Neural cell (in vitro differentiated cells): ENCODE data around the gene BCAS1. TPM values are rescaled to one million over a fixed set of nuclear protein-coding genes. Genes with fewer than 3 reads are reported as not detected.

Experiments used
- H2AFZ ChIP-seq: fragments of 200-600, 300-800 bp; sonication (generic), shearing (Covaris generic); 2 replicates; pipeline ENCODE4 v1.6.0; 2014; ENCODE audit warnings: low read depth, mild to moderate bottlenecking, antibody characterized with exemption, low read length, moderate library complexity
- H3F3A ChIP-seq: fragments of 200-600 bp; shearing (Covaris generic); 2 replicates; pipeline ENCODE4 v1.6.1; 2016; ENCODE audit warnings: mild to moderate bottlenecking, moderate library complexity, mixed read lengths, antibody characterized with exemption, low read length; ENCODE audit not compliant: insufficient read depth, poor library complexity, severe bottlenecking
- H3K27ac ChIP-seq: fragments of 200-600, 300-800 bp; sonication (generic), shearing (Covaris generic); 2 replicates; pipeline ENCODE4 v1.5.1; 2014; ENCODE audit warnings: mild to moderate bottlenecking, low read length, moderate library complexity
- H3K27me3 ChIP-seq: fragments of 300-800, 200-600 bp; sonication (generic), shearing (Covaris generic); 2 replicates; pipeline ENCODE4 v1.6.0; 2014; ENCODE audit warnings: mild to moderate bottlenecking, low read depth, low read length, moderate library complexity; ENCODE audit not compliant: insufficient read depth
- H3K36me3 ChIP-seq: fragments of 300-800, 200-600 bp; sonication (generic), shearing (Covaris generic); 2 replicates; pipeline ENCODE4 v1.5.1; 2014; ENCODE audit warnings: mild to moderate bottlenecking, antibody characterized with exemption, low read length, moderate library complexity; ENCODE audit not compliant: insufficient read depth
- H3K4me2 ChIP-seq: fragments of 300-800, 200-600 bp; sonication (generic), shearing (Covaris generic); 2 replicates; pipeline ENCODE4 v1.6.0; 2014; ENCODE audit warnings: mild to moderate bottlenecking, low read length
- H3K4me3 ChIP-seq: fragments of 300-800, 200-600 bp; sonication (generic), shearing (Covaris generic); 2 replicates; pipeline ENCODE4 v1.5.1; 2014; ENCODE audit warnings: mild to moderate bottlenecking, low read length, moderate library complexity
- H3K79me2 ChIP-seq: fragments of 200-600 bp; shearing (Covaris generic); replicated peaks from 2 replicates; pipeline ENCODE4 v1.6.0; 2014; ENCODE audit warnings: mild to moderate bottlenecking, low read length, moderate library complexity; ENCODE audit not compliant: insufficient read depth
- H3K9ac ChIP-seq: fragments of 300-800, 200-600 bp; sonication (generic), shearing (Covaris generic); 2 replicates; pipeline ENCODE4 v1.6.1; 2016; ENCODE audit warnings: mild to moderate bottlenecking, low read length, mixed read lengths
- H3K9me2 ChIP-seq: fragments of 200-600 bp; shearing (Covaris generic); 2 replicates; pipeline ENCODE4 v1.6.1; 2016; ENCODE audit warnings: mild to moderate bottlenecking, low read length, mixed read lengths; ENCODE audit not compliant: insufficient read depth
- H3K9me3 ChIP-seq: fragments of 200-600, 300-800 bp; sonication (generic), shearing (Covaris generic); 2 replicates; pipeline ENCODE4 v1.6.1; 2016; ENCODE audit warnings: mild to moderate bottlenecking, mixed run types, low read length, moderate library complexity, mixed read lengths
- H4K20me1 ChIP-seq: fragments of 200-600 bp; shearing (Covaris generic); 2 replicates; pipeline ENCODE4 v1.6.1; 2016; ENCODE audit warnings: mild to moderate bottlenecking, mixed run types; ENCODE audit not compliant: insufficient read depth
- EP300 ChIP-seq: fragments of 450-650 bp; conservative IDR thresholded peaks from 2 replicates; pipeline ENCODE4 v1.6.1; 2014; ENCODE audit warnings: antibody characterized with exemption, mild to moderate bottlenecking, moderate library complexity; ENCODE audit not compliant: poor library complexity, severe bottlenecking
- EZH2 ChIP-seq: fragments of 200-600, 300-800 bp; shearing (Covaris generic), sonication (generic); IDR thresholded peaks from 2 replicates; pipeline ENCODE4 v1.6.1; 2014; ENCODE audit warnings: antibody characterized with exemption, low read length, borderline replicate concordance, mild to moderate bottlenecking; ENCODE audit not compliant: insufficient read depth, poor library complexity, severe bottlenecking
- MXI1 ChIP-seq: fragments of 450-650 bp; conservative IDR thresholded peaks from 2 replicates; pipeline ENCODE4 v1.6.1; 2014; ENCODE audit warnings: antibody characterized with exemption, mild to moderate bottlenecking; ENCODE audit not compliant: poor library complexity, severe bottlenecking
- POLR2AphosphoS5 ChIP-seq: IDR thresholded peaks from 2 replicates; pipeline ENCODE4 v1.6.1; 2012
- RAD21 ChIP-seq: fragments of 450-650 bp; conservative IDR thresholded peaks from 2 replicates; pipeline ENCODE4 v1.6.1; 2014; ENCODE audit warnings: antibody characterized with exemption, mild to moderate bottlenecking, moderate library complexity
- SMC3 ChIP-seq: fragments of 450-650 bp; conservative IDR thresholded peaks from 2 replicates; pipeline ENCODE4 v1.6.1; 2014; ENCODE audit warnings: antibody characterized with exemption, mild to moderate bottlenecking, moderate library complexity; ENCODE audit not compliant: poor library complexity
- TAF1 ChIP-seq: IDR thresholded peaks from 2 replicates; pipeline ENCODE4 v1.6.1; 2012; ENCODE audit warnings: low read depth
- polyA plus RNA-seq: library from polyadenylated mRNA; depleted of rRNA; stranded (reverse); fragments of >200 nt; gene quantifications from 2 replicates; pipeline ENCODE4 v1.2.3, GENCODE V29; 2014
- TF ChIP-seq, protein P1 (sequence below): IDR thresholded peaks from 2 replicates; pipeline ENCODE4 v1.6.1; 2012; ENCODE audit warnings: borderline replicate concordance
- TF ChIP-seq, protein P2 (sequence below): fragments of 450-650 bp; IDR thresholded peaks from 2 replicates; pipeline ENCODE4 v1.5.1; 2014; ENCODE audit warnings: antibody characterized with exemption, mild to moderate bottlenecking, moderate library complexity; ENCODE audit not compliant: poor library complexity, severe bottlenecking

The BCAS1 gene
- polyA plus RNA-seq, 1 donor from 2014 or later: not detected

DNA sequence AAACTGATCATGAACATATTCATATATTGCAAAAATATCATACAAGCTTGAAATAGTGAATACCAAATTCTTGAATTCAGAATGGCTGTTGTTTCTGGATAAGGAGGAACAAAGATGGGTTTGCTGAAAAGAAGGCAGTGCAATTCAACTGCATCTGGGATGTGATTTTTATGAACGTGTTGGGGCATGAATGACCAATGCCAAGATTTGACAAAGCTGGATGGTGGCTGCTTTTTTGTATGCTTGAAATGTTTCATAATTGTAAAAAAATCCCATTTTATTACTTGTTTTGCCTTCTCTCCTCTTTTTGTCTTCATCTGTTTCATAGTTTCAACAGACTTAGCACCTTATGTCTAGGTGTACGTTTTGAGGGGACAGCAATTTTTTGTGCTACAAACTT, 36.8 kb upstream of the BCAS1 start:
- Histone ChIP-seq H3K9me2 (no peaks in the 10 kb centered on the region), H2AFZ (no peak overlapping the region), H3K4me2 (no peak overlapping the region), H3K27me3 (no peaks in the 10 kb centered on the region), H3K79me2 (no peaks in the 10 kb centered on the region), H3F3A (no peaks in the 10 kb centered on the region), H3K36me3 (no peaks in the 10 kb centered on the region), H3K27ac (no peak overlapping the region), H3K9me3 (no peaks in the 10 kb centered on the region), H4K20me1 (no peaks in the 10 kb centered on the region), H3K4me3 (no peak overlapping the region), H3K9ac (no peak overlapping the region)
- TF ChIP-seq SMC3: no peak
- TF ChIP-seq EZH2: no peak
- TF ChIP-seq, protein P1, sequence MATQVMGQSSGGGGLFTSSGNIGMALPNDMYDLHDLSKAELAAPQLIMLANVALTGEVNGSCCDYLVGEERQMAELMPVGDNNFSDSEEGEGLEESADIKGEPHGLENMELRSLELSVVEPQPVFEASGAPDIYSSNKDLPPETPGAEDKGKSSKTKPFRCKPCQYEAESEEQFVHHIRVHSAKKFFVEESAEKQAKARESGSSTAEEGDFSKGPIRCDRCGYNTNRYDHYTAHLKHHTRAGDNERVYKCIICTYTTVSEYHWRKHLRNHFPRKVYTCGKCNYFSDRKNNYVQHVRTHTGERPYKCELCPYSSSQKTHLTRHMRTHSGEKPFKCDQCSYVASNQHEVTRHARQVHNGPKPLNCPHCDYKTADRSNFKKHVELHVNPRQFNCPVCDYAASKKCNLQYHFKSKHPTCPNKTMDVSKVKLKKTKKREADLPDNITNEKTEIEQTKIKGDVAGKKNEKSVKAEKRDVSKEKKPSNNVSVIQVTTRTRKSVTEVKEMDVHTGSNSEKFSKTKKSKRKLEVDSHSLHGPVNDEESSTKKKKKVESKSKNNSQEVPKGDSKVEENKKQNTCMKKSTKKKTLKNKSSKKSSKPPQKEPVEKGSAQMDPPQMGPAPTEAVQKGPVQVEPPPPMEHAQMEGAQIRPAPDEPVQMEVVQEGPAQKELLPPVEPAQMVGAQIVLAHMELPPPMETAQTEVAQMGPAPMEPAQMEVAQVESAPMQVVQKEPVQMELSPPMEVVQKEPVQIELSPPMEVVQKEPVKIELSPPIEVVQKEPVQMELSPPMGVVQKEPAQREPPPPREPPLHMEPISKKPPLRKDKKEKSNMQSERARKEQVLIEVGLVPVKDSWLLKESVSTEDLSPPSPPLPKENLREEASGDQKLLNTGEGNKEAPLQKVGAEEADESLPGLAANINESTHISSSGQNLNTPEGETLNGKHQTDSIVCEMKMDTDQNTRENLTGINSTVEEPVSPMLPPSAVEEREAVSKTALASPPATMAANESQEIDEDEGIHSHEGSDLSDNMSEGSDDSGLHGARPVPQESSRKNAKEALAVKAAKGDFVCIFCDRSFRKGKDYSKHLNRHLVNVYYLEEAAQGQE: no peak
- TF ChIP-seq EP300: no peak
- TF ChIP-seq MXI1: no peak
- TF ChIP-seq POLR2AphosphoS5: no peak
- TF ChIP-seq, protein P2, sequence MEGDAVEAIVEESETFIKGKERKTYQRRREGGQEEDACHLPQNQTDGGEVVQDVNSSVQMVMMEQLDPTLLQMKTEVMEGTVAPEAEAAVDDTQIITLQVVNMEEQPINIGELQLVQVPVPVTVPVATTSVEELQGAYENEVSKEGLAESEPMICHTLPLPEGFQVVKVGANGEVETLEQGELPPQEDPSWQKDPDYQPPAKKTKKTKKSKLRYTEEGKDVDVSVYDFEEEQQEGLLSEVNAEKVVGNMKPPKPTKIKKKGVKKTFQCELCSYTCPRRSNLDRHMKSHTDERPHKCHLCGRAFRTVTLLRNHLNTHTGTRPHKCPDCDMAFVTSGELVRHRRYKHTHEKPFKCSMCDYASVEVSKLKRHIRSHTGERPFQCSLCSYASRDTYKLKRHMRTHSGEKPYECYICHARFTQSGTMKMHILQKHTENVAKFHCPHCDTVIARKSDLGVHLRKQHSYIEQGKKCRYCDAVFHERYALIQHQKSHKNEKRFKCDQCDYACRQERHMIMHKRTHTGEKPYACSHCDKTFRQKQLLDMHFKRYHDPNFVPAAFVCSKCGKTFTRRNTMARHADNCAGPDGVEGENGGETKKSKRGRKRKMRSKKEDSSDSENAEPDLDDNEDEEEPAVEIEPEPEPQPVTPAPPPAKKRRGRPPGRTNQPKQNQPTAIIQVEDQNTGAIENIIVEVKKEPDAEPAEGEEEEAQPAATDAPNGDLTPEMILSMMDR: no peak
- no peak for TF ChIP-seq RAD21
- TF ChIP-seq TAF1: no peak

DNA sequence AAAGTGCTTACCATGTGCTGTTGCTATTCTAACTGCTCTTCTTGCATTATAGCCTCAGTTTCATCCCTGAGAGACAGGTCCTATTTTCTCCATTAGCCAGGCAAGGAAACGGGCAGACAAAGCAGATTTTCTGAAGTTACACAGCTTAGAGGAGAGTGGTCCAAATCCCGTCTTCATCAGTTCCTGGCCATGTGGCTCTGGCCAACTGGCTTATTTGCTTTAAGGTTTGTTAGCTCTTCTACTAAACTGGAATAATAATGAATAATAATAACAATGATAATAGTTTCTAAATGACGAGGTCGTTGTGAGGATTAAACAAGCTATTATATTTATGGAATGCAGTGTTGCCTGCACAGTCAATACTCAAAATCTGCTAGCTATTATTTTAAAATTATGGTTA, 35.8 kb upstream of the BCAS1 start:
- Histone ChIP-seq H4K20me1 (no peaks in the 10 kb centered on the region), H3K27me3 (no peaks in the 10 kb centered on the region), H3K9me3 (no peaks in the 10 kb centered on the region), H3K4me2 (no peak overlapping the region), H2AFZ (no peak overlapping the region), H3K9me2 (no peaks in the 10 kb centered on the region), H3K4me3 (no peak overlapping the region), H3K9ac (no peak overlapping the region), H3K27ac (no peak overlapping the region), H3K36me3 (no peaks in the 10 kb centered on the region), H3K79me2 (no peaks in the 10 kb centered on the region), H3F3A (no peaks in the 10 kb centered on the region)
- TF ChIP-seq, protein P2: no peak
- TF ChIP-seq RAD21 (no peak), MXI1 (no peak), EZH2 (no peak)
